ENCODE data around the gene CWC25. TPM values are rescaled to one million over a fixed set of nuclear protein-coding genes. Genes with fewer than 3 reads are reported as not detected.

Gene CWC25
- total RNA-seq, 1 experiment from 2014 or later, result 12.7 TPM

DNA sequence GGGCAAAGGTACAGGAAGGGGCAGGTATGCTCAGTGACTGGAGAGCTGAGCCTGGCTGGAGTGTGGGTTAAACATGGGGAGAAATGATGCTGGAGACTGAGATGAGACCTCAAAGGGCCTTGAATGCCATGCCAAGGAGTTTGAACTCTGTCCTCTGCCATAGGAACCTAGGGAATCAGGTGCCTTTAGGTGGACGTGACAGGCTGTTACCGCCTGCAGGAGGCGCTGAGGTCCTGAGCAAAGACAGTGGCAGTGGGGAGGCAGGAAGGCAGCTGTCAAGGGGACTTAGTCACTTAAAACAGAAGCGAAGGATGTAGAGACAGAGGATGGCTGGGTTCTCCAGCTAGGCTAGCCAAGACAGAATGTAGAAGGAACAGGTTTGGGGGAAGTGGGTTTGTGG is 63.5 kb downstream of the CWC25 start:
- Histone ChIP-seq H3K4me3 (ENCODE audit: low read length) (no peak overlapping the region), H4K20me1 (ENCODE audit: insufficient read depth, low read depth, low read length) (0 out of 2 replicates have a peak, but pooled peaks cover 12% of the 10 kb centered on the region), H3K9ac (ENCODE audit: low read length) (no peak overlapping the region), H3K9me3 (ENCODE audit: low read length) (no peaks in the 10 kb centered on the region), H2AFZ (ENCODE audit: low read length) (no peak overlapping the region), H3K27ac (ENCODE audit: low read length) (no peak overlapping the region), H3K27me3 (ENCODE audit: low read length) (no peaks in the 10 kb centered on the region), H3K36me3 (ENCODE audit: insufficient read depth, low read length) (peaks cover 30% of the 10 kb centered on the region), H3K79me2 (ENCODE audit: low read length) (no peaks in the 10 kb centered on the region), H3K4me2 (ENCODE audit: low read depth, low read length, poor library complexity, severe bottlenecking) (no peak overlapping the region), H3K4me1 (ENCODE audit: low read length) (no peaks in the 10 kb centered on the region), H3K9me2 (replicated peaks; ENCODE audit: insufficient read depth, low read length) (no peaks in the 10 kb centered on the region)
- DNase-seq, result peak; percentile 80

DNA sequence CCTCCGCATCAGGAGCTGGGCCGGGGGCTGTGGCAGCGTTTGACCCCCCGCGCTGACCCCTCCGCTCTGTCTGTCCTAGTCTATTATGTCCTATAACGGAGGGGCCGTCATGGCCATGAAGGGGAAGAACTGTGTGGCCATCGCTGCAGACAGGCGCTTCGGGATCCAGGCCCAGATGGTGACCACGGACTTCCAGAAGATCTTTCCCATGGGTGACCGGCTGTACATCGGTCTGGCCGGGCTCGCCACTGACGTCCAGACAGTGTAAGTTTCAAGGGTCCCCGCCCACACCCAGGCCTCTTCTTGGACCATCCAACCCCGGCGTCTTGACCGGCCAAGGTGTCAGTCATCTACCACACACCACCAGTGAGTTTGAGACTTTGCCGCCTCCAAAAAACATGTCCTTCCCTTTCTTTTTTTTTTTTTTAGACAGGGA is 72.0 kb downstream of the CWC25 start:
- H3K27ac ChIP-seq (ENCODE audit: low read length), result peak overlapping the region; percentile 45; the same call in 1 of the 2 replicates
- peaks cover 20% of the 10 kb centered on the region; the same call in 1 of the 2 replicates for H3K36me3 ChIP-seq (ENCODE audit: insufficient read depth, low read length)
- H3K27me3 ChIP-seq (ENCODE audit: low read length), result no peaks in the 10 kb centered on the region
- peak overlapping the region; percentile 77 for H3K4me2 ChIP-seq (ENCODE audit: low read depth, low read length, poor library complexity, severe bottlenecking)
- no peaks in the 10 kb centered on the region; the same call in 1 of the 2 replicates for H4K20me1 ChIP-seq (ENCODE audit: insufficient read depth, low read depth, low read length)
- peaks cover 31% of the 10 kb centered on the region for H3K79me2 ChIP-seq (ENCODE audit: low read length)
- H3K4me3 ChIP-seq (ENCODE audit: low read length), result peak overlapping the region; percentile 92
- no peaks in the 10 kb centered on the region for H3K9me2 ChIP-seq (replicated peaks; ENCODE audit: insufficient read depth, low read length)
- peak overlapping the region; percentile 66; the same call in 1 of the 2 replicates for H2AFZ ChIP-seq (ENCODE audit: low read length)
- peak overlapping the region; percentile 94 for H3K9ac ChIP-seq (ENCODE audit: low read length)
- no peaks in the 10 kb centered on the region for H3K9me3 ChIP-seq (ENCODE audit: low read length)
- DNase-seq, result no peak
- peaks cover 47% of the 10 kb centered on the region for H3K4me1 ChIP-seq (ENCODE audit: low read length)

GRCh38 chr17:38752308-38753070 is 72.6 kb downstream of the CWC25 start, which contains the start of gene PSMB3:
Gene PSMB3, plus strand, starts transcription at chr17:38752741. Its CDS starts 86 bp downstream, at chr17:38752827.
- H4K20me1 ChIP-seq (ENCODE audit: insufficient read depth, low read depth, low read length), result no peaks in the 10 kb centered on the region; the same call in 1 of the 2 replicates
- peak within 1 kb of the TSS; percentile 92 for H3K4me3 ChIP-seq (ENCODE audit: low read length)
- H3K9me2 ChIP-seq (replicated peaks; ENCODE audit: insufficient read depth, low read length), result no peaks in the 10 kb centered on the region
- H3K27me3 ChIP-seq (ENCODE audit: low read length), result no peaks in the 10 kb centered on the region
- peaks cover 31% of the 10 kb centered on the region for H3K79me2 ChIP-seq (ENCODE audit: low read length)
- H3K4me1 ChIP-seq (ENCODE audit: low read length), result peaks cover 52% of the 10 kb centered on the region
- H3K27ac ChIP-seq (ENCODE audit: low read length), result peak within 1 kb of the TSS; percentile 68
- peak within 1 kb of the TSS; percentile 83; the same call in 1 of the 2 replicates for H2AFZ ChIP-seq (ENCODE audit: low read length)
- peaks cover 17% of the 10 kb centered on the region; the same call in 1 of the 2 replicates for H3K36me3 ChIP-seq (ENCODE audit: insufficient read depth, low read length)
- peak; percentile 100 for DNase-seq
- peak within 1 kb of the TSS; percentile 99 for H3K4me2 ChIP-seq (ENCODE audit: low read depth, low read length, poor library complexity, severe bottlenecking)
- no peaks in the 10 kb centered on the region for H3K9me3 ChIP-seq (ENCODE audit: low read length)
- peak within 1 kb of the TSS; percentile 94 for H3K9ac ChIP-seq (ENCODE audit: low read length)

DNA sequence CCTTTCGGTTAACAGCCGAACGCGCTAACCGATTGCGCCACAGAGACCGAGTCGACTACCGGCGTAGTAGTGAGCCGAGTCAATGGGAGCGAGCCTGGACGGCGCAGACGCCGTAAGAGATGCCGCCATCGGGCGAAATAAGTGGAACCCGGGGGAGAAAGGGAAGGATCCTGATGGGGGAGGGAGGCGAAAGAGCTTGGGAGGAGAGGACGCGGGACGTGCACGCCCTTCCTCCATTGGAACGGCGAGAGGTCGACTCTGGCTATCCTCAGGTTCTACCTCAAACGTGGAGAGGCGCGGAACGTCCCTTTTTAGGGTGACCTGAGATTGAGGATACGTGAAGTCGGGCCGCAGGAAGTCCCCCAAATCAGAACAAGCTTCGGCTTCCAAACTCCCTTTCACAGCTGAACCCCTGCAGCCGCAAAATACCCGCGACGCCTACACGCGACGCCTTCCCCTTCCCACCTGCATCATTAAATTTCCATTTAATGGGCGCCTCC is 73.3 kb downstream of the CWC25 start:
- H3K36me3 ChIP-seq (ENCODE audit: insufficient read depth, low read length), result peaks cover 17% of the 10 kb centered on the region; the same call in 1 of the 2 replicates
- peak overlapping the region; percentile 68 for H3K27ac ChIP-seq (ENCODE audit: low read length)
- peaks cover 31% of the 10 kb centered on the region for H3K79me2 ChIP-seq (ENCODE audit: low read length)
- H3K9ac ChIP-seq (ENCODE audit: low read length), result peak overlapping the region; percentile 76
- H3K9me2 ChIP-seq (replicated peaks; ENCODE audit: insufficient read depth, low read length), result no peaks in the 10 kb centered on the region
- peaks cover 58% of the 10 kb centered on the region for H3K4me1 ChIP-seq (ENCODE audit: low read length)
- H3K9me3 ChIP-seq (ENCODE audit: low read length), result no peaks in the 10 kb centered on the region
- no peaks in the 10 kb centered on the region; the same call in 1 of the 2 replicates for H4K20me1 ChIP-seq (ENCODE audit: insufficient read depth, low read depth, low read length)
- peak overlapping the region; percentile 72 for H3K4me3 ChIP-seq (ENCODE audit: low read length)
- H3K27me3 ChIP-seq (ENCODE audit: low read length), result no peaks in the 10 kb centered on the region
- DNase-seq, result peak; percentile 95
- peak overlapping the region; percentile 99 for H3K4me2 ChIP-seq (ENCODE audit: low read depth, low read length, poor library complexity, severe bottlenecking)
- H2AFZ ChIP-seq (ENCODE audit: low read length), result peak overlapping the region; percentile 83; the same call in 1 of the 2 replicates

GRCh38 chr17:38751144-38751807 is 73.8 kb downstream of the CWC25 start:
- Histone ChIP-seq H3K27me3 (ENCODE audit: low read length) (no peaks in the 10 kb centered on the region), H3K27ac (ENCODE audit: low read length) (0 out of 2 replicates have a peak overlapping the region, but pooled peaks have one; percentile 10), H3K4me3 (ENCODE audit: low read length) (peak overlapping the region; percentile 72), H3K4me2 (ENCODE audit: low read depth, low read length, poor library complexity, severe bottlenecking) (peak overlapping the region; percentile 99), H3K9ac (ENCODE audit: low read length) (peak overlapping the region; percentile 72), H3K9me2 (replicated peaks; ENCODE audit: insufficient read depth, low read length) (no peaks in the 10 kb centered on the region), H3K9me3 (ENCODE audit: low read length) (no peaks in the 10 kb centered on the region), H3K4me1 (ENCODE audit: low read length) (peaks cover 64% of the 10 kb centered on the region), H3K79me2 (ENCODE audit: low read length) (peaks cover 31% of the 10 kb centered on the region), H2AFZ (ENCODE audit: low read length) (peak overlapping the region; percentile 76), H3K36me3 (ENCODE audit: insufficient read depth, low read length) (peaks cover 16% of the 10 kb centered on the region; the same call in 1 of the 2 replicates), H4K20me1 (ENCODE audit: insufficient read depth, low read depth, low read length) (no peaks in the 10 kb centered on the region; the same call in 1 of the 2 replicates)
- no peak for DNase-seq

Small RNAs within 50 kb of the gene (small RNA-seq; reads per million reads assigned to genes)
- gene MIR4727 (not detected), gene RNU6-866P (not detected), gene SNORA21 (not detected), gene SNORA21B (not detected)

Other genes with a start within 250 kb of the CWC25 start
- 0.14 and 0.86 TPM in 2 replicates for gene SRCIN1, start 219.4 kb downstream of the CWC25 start, total RNA-seq (2014; rRNA removed; shearing (Covaris generic); ENCODE audit: low replicate concordance)
- gene EPOP, start 150.4 kb downstream of the CWC25 start, total RNA-seq (2014; rRNA removed; shearing (Covaris generic); ENCODE audit: low replicate concordance), result 7.6 and 19.9 TPM in 2 replicates
- 72.4 and 119 TPM in 2 replicates for gene MLLT6, start 120.0 kb downstream of the CWC25 start, total RNA-seq (2014; rRNA removed; shearing (Covaris generic); ENCODE audit: low replicate concordance)
- 6.8 and 15.2 TPM in 2 replicates for gene CISD3, start 95.0 kb downstream of the CWC25 start, total RNA-seq (2014; rRNA removed; shearing (Covaris generic); ENCODE audit: low replicate concordance)
- gene PCGF2, start 77.0 kb downstream of the CWC25 start, total RNA-seq (2014; rRNA removed; shearing (Covaris generic); ENCODE audit: low replicate concordance), result 0.15 and 0.58 TPM in 2 replicates
- 243 and 277 TPM in 2 replicates for gene PSMB3, start 72.6 kb downstream of the CWC25 start, total RNA-seq (2014; rRNA removed; shearing (Covaris generic); ENCODE audit: low replicate concordance)
- gene PIP4K2B, start 25.8 kb downstream of the CWC25 start, total RNA-seq (2014; rRNA removed; shearing (Covaris generic); ENCODE audit: low replicate concordance), result 32.0 and 42.7 TPM in 2 replicates
- 2,394 and 2,712 TPM in 2 replicates for gene RPL23, start 28.4 kb upstream of the CWC25 start, total RNA-seq (2014; rRNA removed; shearing (Covaris generic); ENCODE audit: low replicate concordance)
- 59.3 and 85.0 TPM in 2 replicates for gene LASP1, start 44.7 kb upstream of the CWC25 start, total RNA-seq (2014; rRNA removed; shearing (Covaris generic); ENCODE audit: low replicate concordance)
- not detected in 2 replicates for gene FBXO47, start 142.1 kb upstream of the CWC25 start, total RNA-seq (2014; rRNA removed; shearing (Covaris generic); ENCODE audit: low replicate concordance)

Measured in Karpas-422 (cell line).